PC-3 (cell line): ENCODE measurements around the gene CLPSL2.

ENCODE experiments used
- CTCF ChIP-seq: fragments of 300-600 bp; sonication (generic); conservative IDR thresholded peaks from 2 replicates; pipeline ENCODE4 v1.5.1; 2017; ENCODE audit warnings: antibody characterized with exemption, low read depth, mild to moderate bottlenecking, low read length
- EZH2 ChIP-seq: fragments of 300-600 bp; sonication (generic); IDR thresholded peaks from one replicate; pipeline ENCODE4 v1.6.1; 2017; ENCODE audit warnings: antibody characterized with exemption, mild to moderate bottlenecking, low read length; ENCODE audit not compliant: unreplicated experiment
- EZH2phosphoT487 ChIP-seq: fragments of 300-600 bp; sonication (generic); IDR thresholded peaks from 2 replicates; pipeline ENCODE4 v1.6.1; 2018; ENCODE audit warnings: mild to moderate bottlenecking, antibody characterized with exemption, low read length, borderline replicate concordance

- TF ChIP-seq CTCF (no peak), EZH2 (no peak), EZH2phosphoT487 (no peak)
Observed at GRCh38 chr6:35782424-35782823, 6.0 kb downstream of the CLPSL2 start.
